HL-60 (cell line): ENCODE data around the gene TRAF1.

Source experiments
- CTCF ChIP-seq: IDR thresholded peaks from one replicate; pipeline ENCODE4 v1.5.1; 2011; ENCODE audit warnings: low read length, control low read depth, inconsistent platforms; ENCODE audit not compliant: insufficient read depth
- POLR2AphosphoS5 ChIP-seq: IDR thresholded peaks from 2 replicates; pipeline ENCODE4 v1.6.1; 2012; ENCODE audit warnings: low read depth

- TF ChIP-seq CTCF, result no peak
- no peak for TF ChIP-seq POLR2AphosphoS5
Measured at GRCh38 chr9:120857481-120857880, 69.1 kb downstream of the TRAF1 start.
